GM12878 (cell line): ENCODE results near the gene SEC14L1. TPM values are rescaled to one million over a fixed set of nuclear protein-coding genes. Genes with fewer than 3 reads are reported as not detected.

Source experiments
- ATF7 ChIP-seq: fragments of 450-650 bp; IDR thresholded peaks from 2 replicates; pipeline ENCODE4 v1.6.1; 2016; ENCODE audit warnings: low read depth, mild to moderate bottlenecking
- CHD2 ChIP-seq: IDR thresholded peaks from 2 replicates; pipeline ENCODE4 v1.6.1; 2011; ENCODE audit warnings: low read depth, low read length, improper control_type of control experiment, borderline replicate concordance
- HDAC6 ChIP-seq: fragments of 200-600 bp; sonication (generic); IDR thresholded peaks from one replicate; pipeline ENCODE4 v1.8.0; 2017; ENCODE audit warnings: antibody characterized with exemption; ENCODE audit not compliant: unreplicated experiment
- IKZF1 ChIP-seq: fragments of 450-650 bp; conservative IDR thresholded peaks from 2 replicates; pipeline ENCODE4 v1.6.1; 2017; ENCODE audit warnings: antibody characterized with exemption, mild to moderate bottlenecking
- KAT2A ChIP-seq: conservative IDR thresholded peaks from 2 replicates; pipeline ENCODE4 v1.6.1; 2011; ENCODE audit warnings: low read depth, low read length; ENCODE audit not compliant: control insufficient read depth
- LARP7 ChIP-seq: fragments of 450-650 bp; IDR thresholded peaks from 2 replicates; pipeline ENCODE4 v1.6.1; 2017; ENCODE audit warnings: mild to moderate bottlenecking
- MTA3 ChIP-seq: IDR thresholded peaks from 2 replicates; pipeline ENCODE4 v1.6.1; 2012; ENCODE audit warnings: low read length, inconsistent platforms, borderline replicate concordance
- PAX8 ChIP-seq: fragments of 450-650 bp; IDR thresholded peaks from 2 replicates; pipeline ENCODE4 v1.6.1; 2017; ENCODE audit warnings: mild to moderate bottlenecking, moderate library complexity
- POLR2AphosphoS5 ChIP-seq: IDR thresholded peaks from 2 replicates; pipeline ENCODE4 v1.6.1; 2011; ENCODE audit warnings: mild to moderate bottlenecking, low read length, inconsistent platforms
- SMAD5 ChIP-seq: IDR thresholded peaks from 2 replicates; pipeline ENCODE4 v1.6.1; 2016; ENCODE audit warnings: antibody characterized with exemption, low read depth
- SREBF1 ChIP-seq: IDR thresholded peaks from 2 replicates; pipeline ENCODE4 v1.6.1; 2012; ENCODE audit warnings: mild to moderate bottlenecking, low read length
- ZBTB33 ChIP-seq: fragments of 450-650 bp; IDR thresholded peaks from 2 replicates; pipeline ENCODE4 v1.6.1; 2017; ENCODE audit warnings: mild to moderate bottlenecking
- polyA plus RNA-seq, 11 experiments: library from polyadenylated mRNA; depleted of rRNA in 4 of 11; unstranded in 6 of 11; stranded (reverse) in 5 of 11; fragments of >200 nt; fragmentation: Nextera tagmentation in 4 of 11; fragmentation: Illumina TruSeq in 1 of 11; extraction: Ambion mirVana in 4 of 11; extraction: Trizol in 1 of 11; gene quantifications; 1 replicate in 1 of 11; 2 replicates in 10 of 11; pipeline versions ENCODE4 v1.2.1 to v1.2.3, GENCODE V29; 2011 to 2016; ENCODE audit warnings: inconsistent platforms in 2 of 11, missing spikeins in 2 of 11, low read depth in 1 of 11
- total RNA-seq, 4 experiments: library from RNA; depleted of rRNA in 3 of 4; stranded (reverse); fragments of >200 nt in 3 of 4; fragmentation: Illumina TruSeq in 1 of 4; extraction: Trizol in 1 of 4; gene quantifications; 2 replicates each; pipeline versions ENCODE4 v1.2.1 to v1.2.3, GENCODE V29; 2013 to 2021
- TF ChIP-seq, protein P1 (sequence below): IDR thresholded peaks from 2 replicates; pipeline ENCODE4 v1.6.1; 2011; ENCODE audit warnings: borderline replicate concordance, low read depth, mild to moderate bottlenecking, moderate library complexity, mixed read lengths, low read length; ENCODE audit not compliant: insufficient read depth; ENCODE audit errors: extremely low read length
- TF ChIP-seq, protein P2 (sequence below): fragments of 450-650 bp; IDR thresholded peaks from 2 replicates; pipeline ENCODE4 v1.6.1; 2017; ENCODE audit warnings: mild to moderate bottlenecking, moderate library complexity

SEC14L1 gene
- total and polyA plus RNA-seq, 10 of the 15 experiments (the other 5 are each of a cell fraction or from before 2014, with no cell fraction given) = 6.3 to 66.1 (median 33.5) TPM

- TF ChIP-seq ZBTB33 = no peak
- TF ChIP-seq, protein P1, sequence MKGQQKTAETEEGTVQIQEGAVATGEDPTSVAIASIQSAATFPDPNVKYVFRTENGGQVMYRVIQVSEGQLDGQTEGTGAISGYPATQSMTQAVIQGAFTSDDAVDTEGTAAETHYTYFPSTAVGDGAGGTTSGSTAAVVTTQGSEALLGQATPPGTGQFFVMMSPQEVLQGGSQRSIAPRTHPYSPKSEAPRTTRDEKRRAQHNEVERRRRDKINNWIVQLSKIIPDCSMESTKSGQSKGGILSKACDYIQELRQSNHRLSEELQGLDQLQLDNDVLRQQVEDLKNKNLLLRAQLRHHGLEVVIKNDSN = no peak
- no peak for TF ChIP-seq CHD2
- no peak for TF ChIP-seq ATF7
- no peak for TF ChIP-seq SMAD5
- TF ChIP-seq LARP7 = no peak
- no peak for TF ChIP-seq KAT2A
- no peak for TF ChIP-seq IKZF1
- no peak for TF ChIP-seq MTA3
- TF ChIP-seq POLR2AphosphoS5 = no peak
- no peak for TF ChIP-seq PAX8
- TF ChIP-seq SREBF1 = no peak
- no peak for TF ChIP-seq HDAC6
- TF ChIP-seq, protein P2, sequence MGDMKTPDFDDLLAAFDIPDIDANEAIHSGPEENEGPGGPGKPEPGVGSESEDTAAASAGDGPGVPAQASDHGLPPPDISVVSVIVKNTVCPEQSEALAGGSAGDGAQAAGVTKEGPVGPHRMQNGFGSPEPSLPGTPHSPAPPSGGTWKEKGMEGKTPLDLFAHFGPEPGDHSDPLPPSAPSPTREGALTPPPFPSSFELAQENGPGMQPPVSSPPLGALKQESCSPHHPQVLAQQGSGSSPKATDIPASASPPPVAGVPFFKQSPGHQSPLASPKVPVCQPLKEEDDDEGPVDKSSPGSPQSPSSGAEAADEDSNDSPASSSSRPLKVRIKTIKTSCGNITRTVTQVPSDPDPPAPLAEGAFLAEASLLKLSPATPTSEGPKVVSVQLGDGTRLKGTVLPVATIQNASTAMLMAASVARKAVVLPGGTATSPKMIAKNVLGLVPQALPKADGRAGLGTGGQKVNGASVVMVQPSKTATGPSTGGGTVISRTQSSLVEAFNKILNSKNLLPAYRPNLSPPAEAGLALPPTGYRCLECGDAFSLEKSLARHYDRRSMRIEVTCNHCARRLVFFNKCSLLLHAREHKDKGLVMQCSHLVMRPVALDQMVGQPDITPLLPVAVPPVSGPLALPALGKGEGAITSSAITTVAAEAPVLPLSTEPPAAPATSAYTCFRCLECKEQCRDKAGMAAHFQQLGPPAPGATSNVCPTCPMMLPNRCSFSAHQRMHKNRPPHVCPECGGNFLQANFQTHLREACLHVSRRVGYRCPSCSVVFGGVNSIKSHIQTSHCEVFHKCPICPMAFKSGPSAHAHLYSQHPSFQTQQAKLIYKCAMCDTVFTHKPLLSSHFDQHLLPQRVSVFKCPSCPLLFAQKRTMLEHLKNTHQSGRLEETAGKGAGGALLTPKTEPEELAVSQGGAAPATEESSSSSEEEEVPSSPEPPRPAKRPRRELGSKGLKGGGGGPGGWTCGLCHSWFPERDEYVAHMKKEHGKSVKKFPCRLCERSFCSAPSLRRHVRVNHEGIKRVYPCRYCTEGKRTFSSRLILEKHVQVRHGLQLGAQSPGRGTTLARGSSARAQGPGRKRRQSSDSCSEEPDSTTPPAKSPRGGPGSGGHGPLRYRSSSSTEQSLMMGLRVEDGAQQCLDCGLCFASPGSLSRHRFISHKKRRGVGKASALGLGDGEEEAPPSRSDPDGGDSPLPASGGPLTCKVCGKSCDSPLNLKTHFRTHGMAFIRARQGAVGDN = no peak
These were observed 116.4 kb downstream of the SEC14L1 start (continued) for GRCh38 chr17:77257169-77257568.
